ENCODE results near the gene COMMD6.

GRCh38 chr13:75507027-75508001 lies 30.3 kb downstream of the COMMD6 start:
- no peak for TF ChIP-seq CTCF (IDR thresholded peaks at IDR 0.05)
- TF ChIP-seq POLR2A (IDR thresholded peaks at IDR 0.05), result no peak

Data from adrenal gland (tissue), 5 donors.